ENCODE data around the gene GRK6. TPM values are rescaled to one million over a fixed set of nuclear protein-coding genes. Genes with fewer than 3 reads are reported as not detected.

GRK6 gene
- total RNA-seq, 1 donor from 2014 or later, result 28.7 TPM

- H3K4me1 ChIP-seq, result peaks cover 21% of the 10 kb centered on the region
- H3K4me3 ChIP-seq, result no peak overlapping the region
- H3K9me3 ChIP-seq, result no peaks in the 10 kb centered on the region
- intact Hi-C loops (cut with DNase I), result no loop called here
- TF ChIP-seq CTCF (IDR thresholded peaks at IDR 0.05), result no peak
- TF ChIP-seq POLR2AphosphoS5 (IDR thresholded peaks at IDR 0.05; ENCODE audit: insufficient read depth in 1 of 2, low read depth in 1 of 2), result no peak
- TF ChIP-seq POLR2A (IDR thresholded peaks at IDR 0.05), result no peak
- no peak for DNase-seq (ENCODE audit: extremely low spot score in 2 of 2)
- no peaks in the 10 kb centered on the region for H3K36me3 ChIP-seq
- no peak overlapping the region for H3K27ac ChIP-seq
- peaks cover 11% of the 10 kb centered on the region for H3K27me3 ChIP-seq
These were observed 28.5 kb upstream of the GRK6 start for GRCh38 chr5:177397875-177398390.

- intact Hi-C loops (cut with DNase I), result no loop called here
- no peaks in the 10 kb centered on the region for H3K9me3 ChIP-seq
- DNase-seq (ENCODE audit: extremely low spot score in 2 of 2), result no peak
- H3K27ac ChIP-seq, result no peak within 1 kb of the TSS
- H3K36me3 ChIP-seq, result no peaks in the 10 kb centered on the region
- H3K4me3 ChIP-seq, result no peak within 1 kb of the TSS
- H3K4me1 ChIP-seq, result peaks cover 43% of the 10 kb centered on the region
- no peak for TF ChIP-seq POLR2AphosphoS5 (IDR thresholded peaks at IDR 0.05; ENCODE audit: insufficient read depth in 1 of 2, low read depth in 1 of 2)
- no peak for TF ChIP-seq POLR2A (IDR thresholded peaks at IDR 0.05)
- TF ChIP-seq CTCF (IDR thresholded peaks at IDR 0.05), result no peak
- H3K27me3 ChIP-seq, result peaks cover 17% of the 10 kb centered on the region
These were observed 26.2 kb upstream of the GRK6 start, which contains the start of gene PFN3 for GRCh38 chr5:177399997-177400868. PFN3 (minus strand) TSS chr5:177400661; CDS start chr5:177400576, 85 bp downstream.

- no peaks in the 10 kb centered on the region for H3K36me3 ChIP-seq
- no peak for DNase-seq (ENCODE audit: extremely low spot score in 2 of 2)
- intact Hi-C loops (cut with DNase I), result loop anchor here (2.0 kb wide), 1 partner anchor 46 kb away; no protein-coding TSS in a partner anchor
- no peaks in the 10 kb centered on the region for H3K9me3 ChIP-seq
- H3K27me3 ChIP-seq, result peaks cover 17% of the 10 kb centered on the region
- TF ChIP-seq CTCF (IDR thresholded peaks at IDR 0.05) (no peak), POLR2AphosphoS5 (IDR thresholded peaks at IDR 0.05; ENCODE audit: insufficient read depth in 1 of 2, low read depth in 1 of 2) (peak in 1 of 2 donors; percentile 31)
- peaks cover 43% of the 10 kb centered on the region for H3K4me1 ChIP-seq
- H3K27ac ChIP-seq, result peak overlapping the region; percentile 60
- H3K4me3 ChIP-seq, result peak overlapping the region; percentile 51 to 64
These were observed 24.0 kb upstream of the GRK6 start for GRCh38 chr5:177402271-177403043.

- H3K4me3 ChIP-seq, result peak overlapping the region; percentile 51 to 64
- no peak for DNase-seq (ENCODE audit: extremely low spot score in 2 of 2)
- peaks cover 17% of the 10 kb centered on the region for H3K27me3 ChIP-seq
- no peaks in the 10 kb centered on the region for H3K9me3 ChIP-seq
- no peaks in the 10 kb centered on the region for H3K36me3 ChIP-seq
- no peak for TF ChIP-seq POLR2AphosphoS5 (IDR thresholded peaks at IDR 0.05; ENCODE audit: insufficient read depth in 1 of 2, low read depth in 1 of 2)
- TF ChIP-seq POLR2A (IDR thresholded peaks at IDR 0.05), result no peak
- no peak for TF ChIP-seq CTCF (IDR thresholded peaks at IDR 0.05)
- peaks cover 43% of the 10 kb centered on the region for H3K4me1 ChIP-seq
- intact Hi-C loops (cut with DNase I), result loop anchor here (2.0 kb wide), 1 partner anchor 46 kb away; no protein-coding TSS in a partner anchor
- H3K27ac ChIP-seq, result peak overlapping the region; percentile 60
These were observed 23.2 kb upstream of the GRK6 start for GRCh38 chr5:177403102-177403791.

Measured in vagina (tissue), 2 donors.